GM18508 (cell line): ENCODE data around the gene ADAMTS17.
"Not testable (repeated sequence)": the region's sequence is repeated elsewhere in the genome, so short reads cannot be mapped to it uniquely, and the experiment has no call there.

Experiments
- ATAC-seq: cut with Tn5 transposase; IDR thresholded peaks from one replicate; pipeline ENCODE4 v1.9.1; 2021; ENCODE audit warnings: moderate number of reproducible peaks; ENCODE audit not compliant: insufficient read depth, unreplicated experiment

The ADAMTS17 gene

GRCh38 chr15:100099976-100100375, 241.8 kb downstream of the ADAMTS17 start:
- no peak for ATAC-seq

DNA sequence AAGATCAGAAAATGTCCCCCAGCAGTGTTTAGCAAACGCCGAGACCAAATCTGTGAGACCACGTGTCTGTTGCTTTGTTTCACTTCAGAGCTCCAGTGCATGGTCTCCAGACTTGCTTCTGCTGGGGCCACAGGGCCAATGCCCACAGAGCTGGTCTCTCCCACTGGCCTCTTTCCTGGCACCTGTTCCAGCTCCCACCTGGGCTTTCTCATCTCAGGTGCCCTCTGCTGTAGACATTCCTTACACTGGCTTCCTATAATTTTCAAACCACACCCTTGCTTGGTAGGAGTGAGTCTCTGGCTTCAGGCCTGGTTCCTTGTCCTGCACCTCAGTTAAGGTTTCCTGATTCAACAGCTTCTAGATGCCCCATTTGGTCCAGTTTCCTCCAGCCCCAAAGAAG, 243.1 kb downstream of the ADAMTS17 start:
- no peak for ATAC-seq

GRCh38 chr15:100097342-100098127, 244.2 kb downstream of the ADAMTS17 start:
- ATAC-seq, result no peak

GRCh38 chr15:100096700-100097099, 245.1 kb downstream of the ADAMTS17 start:
- no peak for ATAC-seq

DNA sequence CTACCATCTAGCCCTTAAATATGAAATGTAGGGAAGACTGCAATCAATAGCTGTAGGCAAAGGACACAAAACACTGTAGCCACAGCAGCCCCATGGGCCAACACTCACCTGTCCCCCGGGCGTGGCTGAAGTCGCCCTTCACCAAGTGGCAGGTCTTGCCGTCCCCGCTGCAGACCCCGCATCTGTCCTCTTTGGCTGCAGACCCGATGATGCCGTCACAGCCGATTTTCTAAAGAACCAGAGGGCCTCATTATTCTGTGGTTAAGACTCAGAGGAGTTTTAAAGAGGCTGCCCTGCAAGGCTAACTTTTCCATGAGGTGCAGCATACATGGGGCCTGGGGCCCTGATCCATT, 245.6 kb downstream of the ADAMTS17 start:
- ATAC-seq, result no peak

GRCh38 chr15:100095541-100096247, 246.1 kb downstream of the ADAMTS17 start:
- ATAC-seq, result no peak

DNA sequence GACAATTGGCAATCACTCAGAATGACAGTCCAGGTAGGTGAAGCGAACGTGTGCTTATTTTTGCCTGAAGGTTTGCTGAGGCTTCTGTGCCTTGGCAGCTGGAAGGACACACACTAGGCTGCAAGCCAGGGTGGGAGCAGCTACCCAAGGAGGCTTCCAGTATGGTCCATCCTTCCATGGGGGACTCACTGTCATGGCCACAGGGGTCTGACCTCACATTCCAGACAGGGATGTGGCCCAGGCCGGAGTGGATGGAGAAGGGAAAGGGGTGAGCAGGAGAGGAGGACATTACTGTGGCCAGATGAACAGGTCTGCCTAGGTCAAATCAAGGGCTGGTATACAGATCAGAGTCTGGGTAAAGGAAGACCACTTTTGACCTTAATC, 247.7 kb downstream of the ADAMTS17 start:
- no peak for ATAC-seq

DNA sequence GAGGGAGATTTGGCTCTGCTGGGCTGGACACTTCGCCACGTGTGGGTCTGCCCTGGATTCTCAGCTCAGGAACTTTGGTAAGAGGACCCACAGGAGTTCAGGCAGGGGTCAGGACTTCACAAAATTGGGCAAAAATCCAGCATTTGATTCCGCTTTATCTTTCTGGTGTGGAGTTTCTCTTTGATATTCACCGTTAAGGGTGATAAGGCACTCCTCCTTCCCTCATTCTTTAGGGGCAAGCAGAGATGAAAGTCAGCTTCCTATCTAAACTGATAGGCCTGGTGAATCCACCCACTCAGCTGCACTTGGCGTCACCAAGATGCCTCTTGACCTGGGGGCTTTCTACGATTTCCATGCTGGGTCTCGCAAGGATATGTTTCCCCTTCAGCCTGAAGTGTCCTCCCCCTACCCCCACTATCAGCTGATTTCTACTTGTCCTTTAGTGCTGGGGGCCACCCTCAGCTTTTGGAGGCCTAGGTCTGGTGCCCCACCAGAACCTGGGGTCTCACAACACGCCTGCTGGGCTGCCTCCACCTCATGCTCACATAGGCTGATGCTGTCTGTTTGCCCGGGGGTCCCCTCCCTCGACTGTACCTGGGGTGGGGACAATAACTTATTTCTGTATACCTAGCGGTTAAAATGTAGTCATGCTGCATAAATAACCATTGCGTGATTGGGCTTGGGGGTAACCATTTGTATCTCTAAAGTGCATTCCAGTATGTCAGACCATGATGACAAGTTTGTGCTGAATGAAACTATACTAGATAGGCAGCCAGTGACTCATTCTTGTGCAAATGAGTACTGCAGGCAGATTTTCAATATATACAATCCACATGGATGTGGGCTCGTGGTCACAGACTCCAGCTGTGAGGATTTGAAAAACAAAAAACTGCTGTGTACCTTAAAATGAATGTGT, 248.3 kb downstream of the ADAMTS17 start:
- no peak for ATAC-seq

DNA sequence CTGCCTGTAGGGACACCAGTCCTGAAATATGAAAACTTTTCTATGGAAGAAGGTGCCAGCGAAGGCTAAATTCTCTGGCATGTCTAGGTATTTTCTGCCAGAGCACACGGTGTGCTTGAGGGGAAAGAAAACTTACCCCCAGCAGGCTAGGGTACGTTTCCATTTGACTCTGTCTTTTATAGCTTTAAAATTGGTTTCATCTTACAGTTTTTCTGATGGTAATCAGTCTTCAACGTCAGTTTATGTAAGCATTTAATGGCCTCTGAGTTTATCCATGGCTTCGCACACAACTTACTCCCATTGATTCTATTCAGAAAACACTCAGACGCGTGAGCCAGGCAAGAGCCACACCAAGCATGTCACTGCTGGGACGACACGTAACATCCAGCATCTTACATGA, 249.7 kb downstream of the ADAMTS17 start:
- no peak for ATAC-seq

DNA sequence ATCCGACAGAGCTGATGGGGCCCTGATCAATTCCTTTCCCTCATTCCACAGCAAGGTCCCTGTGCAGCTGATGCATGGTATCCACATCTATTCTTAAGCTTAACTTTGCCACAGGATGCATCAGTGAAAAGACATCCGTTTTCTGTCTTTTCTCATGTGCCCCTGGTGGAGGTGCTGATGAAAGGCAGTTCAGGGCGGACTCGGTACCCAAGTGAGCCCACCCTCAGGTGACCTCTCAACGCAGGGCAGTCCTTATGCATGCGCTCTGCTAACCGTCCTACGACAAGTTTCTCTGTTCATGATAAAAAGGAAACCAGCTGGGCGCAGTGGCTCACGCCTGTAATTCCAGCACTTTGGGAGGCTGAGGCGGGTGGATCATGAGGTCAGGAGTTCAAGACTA, 251.4 kb downstream of the ADAMTS17 start:
- ATAC-seq, result no peak

- ATAC-seq, result not testable (repeated sequence)
These were observed 257.5 kb downstream of the ADAMTS17 start for GRCh38 chr15:100084042-100084821.

- no peak for ATAC-seq
These were observed 258.2 kb downstream of the ADAMTS17 start for GRCh38 chr15:100083572-100083971.

GRCh38 chr15:100082761-100083402, 258.9 kb downstream of the ADAMTS17 start:
- ATAC-seq, result no peak

DNA sequence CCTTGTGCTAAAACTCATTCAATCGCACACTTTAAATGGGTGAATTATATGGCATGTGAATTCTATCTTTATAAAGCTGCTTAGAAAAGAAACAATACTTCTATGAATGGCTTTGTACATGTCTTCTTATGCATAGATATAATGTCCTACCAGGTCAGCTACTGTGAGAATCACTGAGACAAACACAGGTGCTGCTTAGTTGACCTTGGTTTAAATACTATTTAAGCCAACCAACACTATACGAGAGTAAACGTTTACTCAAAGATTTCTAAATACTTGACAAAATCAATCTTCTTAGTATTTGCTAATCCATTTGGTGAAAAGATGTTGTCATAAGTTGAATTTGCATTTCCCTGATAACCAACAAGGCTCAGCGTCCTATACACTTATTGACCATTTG, 260.3 kb downstream of the ADAMTS17 start:
- no peak for ATAC-seq

GRCh38 chr15:100078511-100079220, 263.1 kb downstream of the ADAMTS17 start:
- no peak for ATAC-seq

GRCh38 chr15:100075229-100075628, 266.5 kb downstream of the ADAMTS17 start:
- no peak for ATAC-seq

DNA sequence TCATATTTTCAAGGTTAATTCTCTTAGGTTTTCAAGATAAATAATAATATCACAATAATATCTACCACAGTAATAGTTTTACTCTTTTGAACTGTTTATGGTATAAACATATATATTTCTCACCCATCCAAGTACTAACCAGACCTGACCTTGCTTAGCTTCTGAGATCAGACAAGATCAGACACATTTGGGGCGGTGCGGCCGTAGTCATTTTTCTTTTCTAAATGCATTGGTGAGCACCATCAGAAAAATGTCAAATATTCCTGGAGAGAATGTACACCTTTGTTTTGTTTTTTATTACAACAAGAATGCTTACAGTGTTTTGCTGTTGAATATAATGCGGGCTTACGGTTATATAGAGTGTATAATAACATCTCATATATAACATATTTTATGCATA, 267.8 kb downstream of the ADAMTS17 start:
- no peak for ATAC-seq

GRCh38 chr15:100066521-100067280, 275.1 kb downstream of the ADAMTS17 start:
- not testable (repeated sequence) for ATAC-seq
